ENCODE data around the gene SECISBP2.

SECISBP2 gene

DNA sequence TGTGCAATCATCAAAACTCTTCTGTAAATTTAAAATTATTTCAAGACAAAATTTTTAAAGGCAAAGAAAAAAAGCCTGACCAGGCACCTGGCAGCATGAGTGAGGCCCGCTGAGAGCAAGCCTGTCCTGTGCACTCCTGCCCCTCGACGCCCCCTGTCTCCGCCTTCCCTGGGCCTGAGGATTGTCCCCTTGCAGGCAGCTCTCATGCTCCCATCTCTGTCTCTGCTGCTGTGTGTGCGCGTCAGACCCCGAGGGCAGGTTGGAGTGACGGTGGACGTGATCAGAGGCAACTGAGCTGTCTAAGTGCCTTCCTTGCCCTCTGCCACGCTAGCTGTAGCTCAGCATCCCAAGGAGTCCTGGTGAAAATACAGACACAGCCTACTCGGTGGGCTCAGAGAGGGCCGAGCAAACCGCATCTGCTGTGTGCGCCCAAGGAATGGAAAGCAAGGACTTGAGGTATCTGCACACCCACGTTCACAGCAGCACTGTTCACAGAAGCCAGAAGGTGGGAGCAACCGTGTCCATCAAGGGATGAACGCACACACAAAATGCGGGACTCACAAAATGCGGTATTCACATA is 65.5 kb downstream of the SECISBP2 start:
- no peak for DNase-seq

DNA sequence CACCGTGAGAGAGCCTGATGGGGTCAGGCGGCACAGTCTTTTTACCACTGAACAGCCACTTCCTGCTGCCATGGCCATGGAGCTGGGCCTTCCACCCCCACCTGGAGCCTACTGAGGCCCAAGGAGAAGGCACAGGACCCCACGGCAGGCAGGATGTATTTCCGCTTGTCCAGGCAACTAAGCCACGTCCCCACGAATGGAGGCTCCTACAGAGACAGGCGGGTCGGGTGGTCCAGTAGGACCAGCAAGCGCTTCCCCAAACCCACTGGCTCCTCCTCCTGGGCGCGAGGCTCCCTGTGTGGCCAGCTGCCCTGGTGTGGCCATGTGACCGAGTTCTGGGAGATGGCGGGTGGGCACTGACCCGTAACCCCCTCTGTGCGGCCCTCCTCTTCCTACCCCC is 66.5 kb downstream of the SECISBP2 start:
- no peak for DNase-seq

DNA sequence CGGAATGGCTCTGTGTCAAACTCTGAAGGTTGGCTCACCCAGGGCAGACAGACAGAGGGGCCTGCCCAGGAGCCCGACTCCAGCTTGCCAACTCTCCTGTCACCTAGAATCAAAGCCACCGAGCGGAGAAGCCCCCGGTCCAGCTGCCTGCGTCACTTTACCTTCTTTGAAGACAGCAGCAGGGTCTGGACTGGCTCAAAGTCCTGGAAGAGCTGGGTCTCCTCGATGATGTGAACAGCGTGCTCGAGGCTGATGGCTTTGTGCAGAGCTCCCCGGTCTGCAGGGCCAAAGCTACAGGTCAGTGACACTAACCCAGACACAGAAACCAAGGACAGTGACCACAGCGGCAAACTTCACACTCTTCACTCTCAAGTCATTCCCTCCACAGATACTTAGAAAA is 67.9 kb downstream of the SECISBP2 start:
- DNase-seq: no peak

DNA sequence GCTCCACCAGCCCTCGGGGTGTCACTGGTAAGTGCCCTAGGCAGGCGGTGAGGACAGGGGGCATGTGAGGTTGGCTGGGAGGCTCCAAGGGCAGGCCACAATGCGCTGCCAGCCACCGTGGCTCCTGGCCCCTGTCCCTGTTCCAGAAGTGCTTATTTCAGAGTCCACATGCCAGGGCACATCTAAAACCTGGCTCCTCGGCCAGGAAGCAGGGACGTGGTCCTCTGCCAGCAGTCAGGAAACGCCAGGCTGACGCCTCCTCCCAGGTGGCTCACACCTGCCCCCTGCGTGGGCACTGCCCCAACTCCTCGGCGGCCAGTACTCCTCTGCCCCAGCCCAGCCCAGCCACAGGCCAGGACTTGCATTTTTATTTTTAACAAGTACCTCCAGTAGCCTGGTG is 68.5 kb downstream of the SECISBP2 start:
- DNase-seq: no peak

DNA sequence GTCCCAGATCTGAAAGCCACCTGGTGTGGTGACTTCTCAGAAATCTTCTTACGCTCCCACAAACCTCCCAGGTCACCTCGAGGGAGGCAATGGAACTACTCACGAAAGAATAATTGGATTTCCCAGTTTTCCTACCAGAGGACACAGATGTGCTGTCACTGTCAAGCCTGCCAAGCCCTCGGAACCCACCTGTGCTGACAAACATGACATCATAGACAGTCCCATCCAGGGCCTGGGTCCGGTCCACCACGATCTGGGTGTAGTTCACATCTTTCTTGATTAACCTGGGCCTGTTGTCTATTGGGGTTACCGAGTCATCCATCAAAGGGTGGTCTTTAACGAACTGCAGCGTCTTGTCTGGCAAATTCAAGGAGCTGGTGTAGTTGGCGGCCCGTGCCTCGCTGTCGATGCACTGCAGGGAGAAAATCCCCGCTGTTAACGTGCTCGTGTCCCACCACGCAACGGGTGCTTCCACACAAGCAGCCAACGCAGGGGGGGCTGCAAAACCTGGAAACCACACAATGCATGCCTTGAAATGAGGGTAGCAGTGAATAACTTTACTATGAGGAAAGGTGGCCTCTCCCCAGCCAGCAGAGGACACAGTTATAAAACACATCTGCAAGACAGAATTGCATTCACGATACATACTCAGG is 69.0 kb downstream of the SECISBP2 start:
- DNase-seq: no peak

DNA sequence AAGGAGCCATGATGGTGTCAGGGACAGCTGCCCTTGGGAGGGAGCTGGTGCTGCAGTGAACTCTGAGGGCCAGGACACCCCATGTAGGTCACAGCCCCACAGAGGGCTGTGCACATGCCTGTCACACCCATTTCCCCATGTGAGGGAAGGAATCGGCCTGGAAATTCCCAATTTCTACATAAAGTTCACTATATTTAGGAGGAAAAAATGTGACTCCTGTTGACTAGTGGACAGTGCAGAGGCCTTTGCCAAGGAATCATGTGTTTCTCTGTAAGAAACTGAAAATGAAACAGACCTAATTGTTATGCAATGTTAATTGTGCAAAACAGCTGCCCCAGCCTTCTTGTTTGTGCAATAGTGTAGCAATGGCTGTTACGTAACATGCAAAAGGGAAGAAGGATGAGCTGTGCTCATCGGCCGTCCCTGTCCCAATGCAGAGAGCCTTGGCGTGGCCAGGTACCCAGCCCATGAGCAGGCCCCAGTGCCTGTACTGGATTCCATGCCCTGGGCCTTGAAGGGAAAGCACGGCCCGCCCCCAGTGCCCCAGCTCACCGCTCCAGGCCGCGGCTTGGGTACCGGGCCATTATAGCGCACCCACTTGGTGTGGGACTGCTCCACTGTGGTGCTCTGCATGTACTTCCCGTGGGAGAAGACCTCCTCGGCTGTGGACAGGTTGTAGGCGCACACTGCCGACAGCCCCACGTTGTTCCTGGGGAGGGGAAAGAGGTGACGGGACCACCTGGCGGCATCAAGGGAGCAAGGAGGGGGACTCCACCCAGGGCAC is 70.0 kb downstream of the SECISBP2 start:
- peak; percentile 29 for DNase-seq

DNA sequence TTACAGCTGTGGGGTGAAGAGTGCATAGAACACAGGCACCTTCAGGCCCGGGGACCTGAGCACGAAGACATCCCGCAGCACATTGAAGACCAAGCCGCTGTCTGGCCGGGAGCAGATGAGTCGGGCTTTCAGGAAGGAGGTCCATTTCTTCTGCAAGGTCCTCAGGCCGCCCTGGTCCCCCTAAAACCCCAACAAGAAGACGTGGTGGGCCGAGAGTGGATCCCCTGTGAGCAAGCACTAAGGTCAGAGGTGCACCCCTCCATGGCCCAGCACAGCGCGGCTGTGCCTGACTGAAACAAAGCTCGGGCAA is 70.5 kb downstream of the SECISBP2 start:
- no peak for DNase-seq

DNA sequence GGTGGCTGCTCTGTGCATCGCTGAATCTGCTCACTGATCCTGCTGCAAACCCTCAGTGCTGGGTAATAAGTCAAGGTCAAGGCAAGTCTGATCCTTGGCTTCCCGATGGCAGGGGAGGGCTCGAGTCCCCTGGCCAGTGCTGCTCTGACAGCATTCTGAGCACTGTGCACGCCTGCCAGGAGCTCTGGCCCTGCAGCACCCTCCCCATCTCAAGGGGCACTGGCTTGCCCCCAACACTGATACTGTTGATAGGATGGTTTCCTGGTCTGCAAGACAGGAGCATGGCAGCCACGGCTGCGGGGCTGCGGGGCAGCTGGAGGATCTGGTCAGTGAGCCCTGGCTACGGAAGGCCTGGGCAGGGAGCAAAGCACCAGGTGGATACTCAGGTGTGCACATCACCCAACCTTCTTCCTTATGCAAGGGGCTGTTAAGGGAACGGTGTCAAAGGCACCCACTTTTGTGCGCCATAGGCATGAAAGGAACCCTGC is 71.8 kb downstream of the SECISBP2 start:
- no peak for DNase-seq

DNA sequence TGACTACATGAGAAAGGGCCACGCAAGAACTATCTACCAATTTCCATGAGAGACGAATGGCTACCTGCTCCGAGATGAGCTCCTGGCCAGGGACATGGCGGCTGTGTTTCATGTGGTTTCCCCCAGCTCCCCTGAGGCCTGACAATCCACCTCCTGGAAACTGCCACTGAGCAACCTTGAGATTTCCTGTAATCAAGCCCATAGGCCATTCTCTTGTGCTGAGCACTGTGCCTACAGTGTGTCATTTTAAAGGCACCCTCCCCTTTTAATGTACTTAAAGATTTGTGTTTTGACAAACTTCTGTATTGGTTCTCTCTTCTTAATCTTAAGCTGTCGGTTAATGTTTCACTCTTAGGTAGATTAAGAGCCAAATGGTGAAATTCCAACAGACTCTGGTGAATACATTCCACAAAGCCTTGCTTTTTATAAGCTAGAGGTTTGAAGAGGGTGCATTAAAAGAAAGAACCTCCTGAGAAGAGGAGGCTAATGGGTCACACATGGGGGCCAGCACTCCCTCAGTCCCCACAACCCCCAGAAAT is 72.3 kb downstream of the SECISBP2 start:
- no peak for DNase-seq

DNA sequence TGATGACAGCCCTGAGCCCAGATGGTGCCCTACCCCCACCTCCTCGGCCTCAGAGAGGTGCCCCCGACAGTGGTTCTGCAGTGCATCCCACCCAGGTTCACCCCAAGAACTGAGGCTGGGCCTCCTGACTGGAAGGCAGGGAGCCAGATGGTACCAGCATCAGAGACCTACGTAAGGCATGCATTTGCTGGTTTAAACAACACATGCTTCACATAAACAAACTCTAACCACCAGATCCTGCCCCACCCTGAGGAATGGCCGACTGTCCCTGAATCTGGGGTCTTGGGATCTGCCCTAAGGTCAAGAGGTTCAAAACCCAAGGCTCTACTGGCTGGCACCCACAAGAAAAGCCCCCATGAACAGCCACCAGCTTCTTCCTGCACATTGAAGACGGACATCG is 73.3 kb downstream of the SECISBP2 start:
- DNase-seq: no peak

DNA sequence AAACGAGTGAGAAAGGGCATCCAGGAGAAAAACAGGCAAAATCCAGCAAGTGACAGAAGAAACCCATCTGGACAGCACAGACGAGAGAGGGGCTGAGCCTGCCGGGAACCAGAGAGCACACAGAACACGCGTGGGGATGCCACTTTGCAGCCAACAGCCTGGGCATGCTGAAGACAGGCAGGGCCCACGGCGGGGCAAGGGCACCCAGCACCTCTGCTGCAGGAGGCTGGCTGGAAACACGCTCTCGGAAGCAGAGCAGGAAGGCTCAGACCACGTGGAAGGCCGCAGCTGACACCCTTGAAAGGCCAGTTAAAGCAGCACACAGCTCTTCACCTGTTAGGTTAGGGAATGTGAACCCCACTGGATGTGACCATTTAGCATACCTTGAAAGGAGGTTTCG is 76.1 kb downstream of the SECISBP2 start:
- no peak for DNase-seq

DNA sequence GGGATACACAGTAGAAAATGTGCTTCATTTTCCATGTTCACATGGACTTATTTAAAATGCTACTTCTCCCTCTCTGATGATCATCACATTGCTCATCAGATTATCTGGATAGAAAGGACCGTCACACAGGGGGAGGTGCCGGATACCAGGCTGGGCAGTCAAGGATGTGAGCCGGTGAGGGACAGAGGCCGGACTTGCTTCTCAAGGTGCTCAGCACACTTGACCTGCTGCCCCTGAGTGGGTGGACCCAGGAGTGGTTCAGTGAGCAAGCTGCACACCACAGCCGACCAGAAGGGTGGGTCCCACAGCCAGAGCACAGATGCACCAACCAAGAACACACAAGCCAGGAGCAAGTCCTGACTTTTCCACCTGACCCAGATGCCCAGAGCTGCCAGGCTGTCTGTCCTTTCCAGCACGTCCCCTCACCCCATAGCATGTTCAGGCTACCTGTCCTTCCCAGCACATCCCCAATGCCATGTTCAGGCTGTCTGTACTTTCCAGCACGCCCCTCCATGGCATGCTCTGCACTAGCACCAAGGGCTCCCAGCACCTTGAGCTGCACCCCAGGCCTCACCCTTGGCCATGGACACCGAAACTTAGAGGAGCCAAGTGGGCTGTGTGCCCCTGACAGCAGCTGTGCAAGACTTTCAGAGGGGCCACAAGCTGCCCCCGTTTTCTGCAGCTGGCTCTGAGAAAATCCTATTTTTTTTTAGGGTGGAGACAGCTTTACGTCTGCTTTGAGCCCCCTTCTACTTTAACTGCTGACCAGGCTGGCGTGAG is 77.8 kb downstream of the SECISBP2 start:
- no peak for DNase-seq

DNA sequence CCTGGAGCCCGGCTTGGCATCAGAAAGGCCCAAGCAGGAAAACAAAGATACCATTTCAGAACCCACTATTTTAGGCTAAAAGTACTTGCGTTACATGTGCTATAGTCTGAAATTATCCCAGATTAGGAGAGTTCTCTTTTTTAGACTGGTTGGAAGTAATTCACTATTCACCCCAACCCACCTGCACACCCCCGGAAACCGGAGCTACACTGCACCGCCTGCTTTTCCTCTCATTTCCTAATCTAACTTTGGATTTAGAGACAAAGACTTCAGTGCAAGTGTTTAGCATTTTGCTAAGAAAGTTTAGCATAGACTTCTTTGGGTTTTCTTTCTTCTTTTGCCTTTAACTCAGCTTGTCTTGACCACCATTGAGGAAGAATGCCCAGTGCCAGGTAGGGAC is 79.2 kb downstream of the SECISBP2 start:
- no peak for DNase-seq

DNA sequence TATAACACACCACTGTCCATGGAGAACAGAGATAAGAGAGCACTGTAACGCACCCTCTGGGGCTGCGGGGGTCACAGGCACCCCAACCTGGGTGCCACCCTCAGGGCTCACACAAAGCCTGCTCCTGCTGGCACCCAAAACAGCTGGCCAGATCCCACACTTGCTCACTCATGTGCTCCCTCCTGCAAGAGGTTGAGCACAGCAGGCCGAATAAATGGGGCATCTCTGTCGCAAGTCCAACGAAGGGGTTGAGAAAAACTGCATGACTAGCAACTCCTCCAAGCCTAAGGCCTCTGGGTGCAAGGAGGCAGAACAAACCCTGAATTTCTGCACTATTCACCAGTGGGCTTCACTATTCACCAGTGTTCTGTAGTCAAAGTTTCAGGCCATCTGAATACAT is 80.3 kb downstream of the SECISBP2 start:
- DNase-seq: no peak

DNA sequence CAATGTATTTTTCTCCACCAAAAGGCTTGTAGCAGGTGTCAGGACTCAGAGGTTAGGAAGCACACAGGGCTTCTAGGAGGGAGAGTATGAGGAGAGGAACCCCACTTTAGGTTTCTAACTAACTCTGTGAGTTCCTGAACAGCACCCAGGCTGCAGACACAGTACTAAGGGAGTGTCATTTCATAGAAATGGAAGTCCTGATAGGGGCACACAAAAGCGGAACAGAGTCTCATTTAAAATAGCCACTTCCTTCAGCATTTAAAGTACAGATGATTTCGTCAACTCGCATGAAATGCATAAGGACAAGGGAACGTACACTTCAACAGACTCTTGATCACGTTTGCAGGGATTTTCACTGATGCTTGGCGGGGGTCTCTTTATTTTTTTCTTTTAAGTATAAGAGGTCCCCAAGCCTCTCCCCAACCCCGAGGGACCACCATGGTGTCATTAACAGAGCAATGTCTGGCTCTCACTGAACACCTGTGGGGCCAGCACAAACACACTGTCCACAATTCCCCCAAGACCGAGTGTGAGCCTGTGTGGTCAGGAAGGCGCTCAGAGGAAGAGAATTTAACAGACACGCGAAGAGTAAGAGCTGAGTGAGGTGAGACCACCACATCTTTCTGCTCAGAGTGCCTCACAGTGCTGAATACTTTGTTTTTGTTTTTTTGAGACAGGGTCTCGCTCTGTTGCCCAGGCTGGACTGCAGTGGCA is 82.3 kb downstream of the SECISBP2 start:
- DNase-seq: no peak

DNA sequence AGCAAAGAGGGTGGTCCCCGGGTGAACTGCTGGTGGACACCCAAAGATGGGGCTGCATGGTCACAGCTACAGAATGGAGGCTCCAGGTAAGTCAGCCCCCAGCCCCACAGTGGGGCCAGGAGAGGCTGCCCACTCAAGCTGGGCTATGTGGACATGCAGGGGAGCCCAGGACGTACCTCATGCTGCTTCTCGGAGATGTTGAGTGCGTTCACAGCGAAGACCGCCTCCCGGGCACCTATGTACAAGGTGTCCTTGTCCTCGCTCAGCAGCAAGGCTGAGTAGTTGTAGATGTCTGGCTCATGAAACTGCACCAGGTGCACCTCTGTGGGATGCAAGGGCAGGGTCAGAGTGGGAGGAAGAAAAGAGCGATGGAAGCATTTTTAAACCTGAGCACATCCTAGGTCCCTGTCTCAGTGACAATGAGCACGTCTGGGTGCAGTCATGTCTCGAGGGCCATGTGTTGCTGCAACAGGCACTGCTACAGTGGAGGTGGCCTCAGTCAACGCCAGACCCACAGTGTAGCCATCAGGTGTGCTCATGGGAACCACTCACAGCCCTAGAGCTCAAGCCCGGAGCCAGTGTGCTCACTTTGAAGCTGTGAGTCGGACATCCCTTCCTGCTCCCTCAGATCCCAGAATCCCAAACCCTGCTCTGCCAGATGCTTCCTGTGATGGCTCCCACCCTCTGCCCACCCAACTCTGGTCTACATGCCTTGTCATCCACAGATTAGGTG is 84.6 kb downstream of the SECISBP2 start:
- DNase-seq: no peak

DNA sequence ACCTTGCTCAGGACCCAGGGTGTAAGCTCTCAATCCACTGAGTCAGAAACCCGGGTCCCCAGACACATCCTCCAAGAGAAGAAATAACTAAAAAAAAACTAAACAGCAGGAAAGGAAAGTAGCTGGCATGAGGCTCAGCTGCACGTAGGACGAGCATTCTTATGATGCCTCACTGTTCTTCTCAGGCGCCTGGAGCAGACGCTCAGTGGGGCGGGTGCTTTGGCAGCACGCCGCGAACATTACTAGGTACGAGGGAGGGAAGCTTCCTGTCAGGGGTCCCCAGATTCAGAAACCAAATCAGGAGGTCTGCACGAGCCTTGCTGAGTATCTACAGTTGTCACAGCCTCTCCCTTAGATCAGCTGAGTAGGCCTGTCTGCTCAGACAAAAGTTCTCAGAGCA is 85.8 kb downstream of the SECISBP2 start:
- DNase-seq: no peak

DNA sequence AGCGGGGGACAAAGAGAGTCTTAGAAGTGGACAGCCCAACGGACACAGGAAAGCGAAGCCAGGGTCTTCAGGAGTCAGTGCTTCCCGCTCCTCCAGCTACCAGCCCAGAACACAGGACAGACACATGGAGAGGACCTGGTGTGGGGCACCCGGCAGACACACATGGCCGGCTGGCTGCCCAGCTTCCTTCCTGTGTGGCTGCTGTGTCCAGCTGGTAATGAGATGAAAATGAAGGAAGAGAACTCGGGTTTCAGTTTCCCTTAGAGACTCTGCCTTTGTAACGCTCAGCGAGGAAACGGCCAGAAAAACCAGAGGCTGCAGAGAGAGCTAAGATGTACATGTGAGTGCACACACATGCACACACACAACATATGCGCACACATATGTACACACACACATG is 87.5 kb downstream of the SECISBP2 start:
- DNase-seq: no peak

DNA sequence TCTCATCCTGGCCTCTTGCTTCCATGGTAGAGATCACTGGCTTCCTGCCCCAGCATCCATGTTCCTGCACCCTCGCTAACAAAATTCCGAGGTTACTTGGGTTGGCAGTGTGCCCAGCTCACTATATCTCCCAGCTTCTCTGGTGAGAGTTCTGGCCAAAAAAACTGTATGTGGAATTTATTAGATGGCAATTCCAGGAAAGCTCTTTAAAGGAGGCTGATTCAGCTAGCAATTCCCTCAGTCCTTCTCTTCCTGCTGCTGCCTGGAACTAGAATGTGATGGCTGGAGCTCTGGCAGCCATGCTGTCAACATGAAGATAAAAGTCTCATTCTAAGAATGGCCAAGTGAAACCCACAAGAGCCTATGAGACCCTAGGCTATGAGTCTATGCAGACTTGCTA is 88.8 kb downstream of the SECISBP2 start:
- no peak for DNase-seq

DNA sequence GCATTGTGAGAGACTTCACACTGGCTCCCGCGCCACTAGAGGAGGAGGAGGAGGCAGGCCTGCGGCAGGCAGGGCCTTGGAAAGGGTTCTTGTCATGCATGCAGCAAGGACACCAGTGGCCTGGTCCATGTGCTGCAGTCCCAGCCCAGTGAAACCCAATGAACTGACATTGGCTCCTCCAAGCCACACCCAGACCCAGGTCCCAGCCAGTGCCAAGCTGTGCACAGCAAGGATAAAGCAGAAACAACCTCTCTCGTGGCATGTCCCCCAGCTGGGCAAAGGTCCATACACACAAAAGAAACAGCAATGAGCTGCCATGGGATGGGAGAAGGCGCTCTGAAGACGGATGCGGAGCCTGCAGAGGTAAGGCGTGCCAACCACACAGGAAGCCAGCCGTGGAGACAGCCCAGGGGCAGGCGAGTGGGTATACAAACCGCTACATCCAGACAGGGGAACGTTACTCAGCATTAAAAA is 90.4 kb downstream of the SECISBP2 start:
- DNase-seq: peak; percentile 77

Measured in CD4-positive, alpha-beta T cell treated with Interleukin-10 for 1 hour (primary cell).